ENCODE results near the gene GLRX. TPM values are rescaled to one million over a fixed set of nuclear protein-coding genes. Genes with fewer than 3 reads are reported as not detected.
A peak's percentile ranks its signal among the peaks of the same experiment; 100 is the strongest.

The GLRX gene
- total and polyA plus RNA-seq, 9 donors = 4.1 to 35.7 (median 11.7) TPM

- TF ChIP-seq POLR2A (IDR thresholded peaks at IDR 0.05) (no peak), EP300 (IDR thresholded peaks at IDR 0.05) (no peak), CTCF (IDR thresholded peaks at IDR 0.05) (no peak)
- peak in 2 of 5 donors; percentile 30 to 32 for DNase-seq
- Histone ChIP-seq H3K27ac (no peak overlapping the region), H3K27me3 (no peaks in the 10 kb centered on the region), H3K4me3 (no peak overlapping the region), H3K36me3 (no peaks in the 10 kb centered on the region), H3K9me3 (no peaks in the 10 kb centered on the region), H3K4me1 (ENCODE audit: insufficient read depth) (peaks cover 6% of the 10 kb centered on the region)
- intact Hi-C loops (cut with DNase I) = no loop called here
- WGBS, 3 donors = 21 to 26% (median 25%) methylated on average over 2 of the region's 2 CpGs
These were observed 13.0 kb downstream of the GLRX start for GRCh38 chr5:95809414-95809960.

DNA sequence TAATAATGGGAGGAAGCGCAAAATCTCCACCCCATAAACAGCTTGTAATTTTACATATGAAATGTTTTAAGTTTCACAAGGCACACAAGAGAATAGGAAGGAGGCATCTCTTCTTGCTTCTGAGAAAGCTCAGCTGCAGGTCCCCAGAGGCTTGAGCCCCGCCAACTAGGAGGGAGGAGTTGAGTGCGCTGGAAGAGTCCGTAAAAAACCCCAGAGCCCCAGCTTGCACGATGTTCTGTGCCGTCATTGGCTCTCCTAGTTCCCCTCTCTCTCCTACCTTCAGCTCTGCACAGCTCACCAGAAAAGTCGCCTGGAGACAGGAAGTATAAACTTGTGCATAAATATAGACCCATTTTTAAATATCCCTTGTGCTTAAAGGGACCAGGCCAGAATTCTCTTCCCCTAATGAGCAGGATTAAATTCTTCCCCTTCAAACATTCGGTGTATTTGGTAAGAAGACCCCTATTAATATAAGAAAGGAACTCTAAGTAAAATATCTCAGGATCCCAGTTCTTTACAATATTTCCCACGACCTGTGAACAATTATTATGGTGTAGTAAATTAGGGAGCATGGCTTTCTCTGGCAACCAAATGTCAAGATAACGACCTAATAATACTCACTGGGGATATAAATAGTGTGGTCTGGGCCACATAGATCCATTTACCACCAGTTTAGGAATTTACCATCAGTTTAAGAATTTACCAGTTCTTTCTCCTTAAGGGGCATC lies 13.7 kb downstream of the GLRX start:
- H3K36me3 ChIP-seq = no peaks in the 10 kb centered on the region
- DNase-seq = peak; percentile 68 to 84 (median 68)
- no peaks in the 10 kb centered on the region for H3K9me3 ChIP-seq
- intact Hi-C loops (cut with DNase I) = no loop called here
- H3K27me3 ChIP-seq = no peaks in the 10 kb centered on the region
- WGBS, 3 donors = 12 to 26% (median 15%) methylated on average over 10 of the region's 10 CpGs
- TF ChIP-seq POLR2A (IDR thresholded peaks at IDR 0.05) (no peak), EP300 (IDR thresholded peaks at IDR 0.05) (no peak), CTCF (IDR thresholded peaks at IDR 0.05) (no peak)
- H3K27ac ChIP-seq = no peak overlapping the region
- H3K4me3 ChIP-seq = no peak overlapping the region
- peaks cover 6% of the 10 kb centered on the region for H3K4me1 ChIP-seq (ENCODE audit: insufficient read depth)

DNA sequence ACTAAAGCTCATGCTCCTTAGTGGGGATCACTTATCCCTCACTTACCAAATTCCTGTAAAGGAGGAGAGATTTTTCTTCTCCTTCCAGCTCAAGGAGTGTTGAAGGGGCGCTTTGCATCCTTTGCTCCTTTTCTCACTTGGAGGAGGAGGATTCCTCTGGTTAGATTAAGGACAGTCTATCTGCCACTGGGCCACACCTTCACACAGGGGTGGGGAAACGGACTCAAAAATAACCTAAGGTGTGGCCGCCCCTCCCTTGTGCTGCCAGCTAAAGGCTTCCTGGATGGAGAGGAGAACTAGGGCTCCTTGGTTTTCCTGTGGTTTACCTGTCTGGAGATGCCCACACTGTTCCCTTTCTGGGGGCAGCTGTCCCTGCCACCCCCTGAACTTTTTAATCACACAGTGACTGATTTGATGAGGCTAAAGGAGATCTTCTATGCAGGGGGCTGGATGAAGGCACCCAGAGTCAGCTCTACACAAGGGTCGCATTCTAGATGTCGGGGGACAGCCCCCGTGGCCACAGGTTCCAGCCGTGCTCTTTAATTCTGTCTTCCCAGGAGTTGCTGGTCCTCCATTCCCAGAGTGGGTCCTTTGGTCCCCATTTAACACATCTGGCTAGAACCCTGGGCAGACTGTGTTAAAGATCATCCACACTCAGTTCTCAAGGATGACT lies 14.4 kb downstream of the GLRX start:
- H3K4me3 ChIP-seq = no peak overlapping the region
- no peak for DNase-seq
- intact Hi-C loops (cut with DNase I) = no loop called here
- no peak overlapping the region for H3K27ac ChIP-seq
- TF ChIP-seq CTCF (IDR thresholded peaks at IDR 0.05) (no peak), POLR2A (IDR thresholded peaks at IDR 0.05) (no peak), EP300 (IDR thresholded peaks at IDR 0.05) (no peak)
- no peaks in the 10 kb centered on the region for H3K36me3 ChIP-seq
- no peaks in the 10 kb centered on the region for H3K9me3 ChIP-seq
- WGBS, 3 donors = 79 to 85% (median 81%) methylated on average over 7 of the region's 7 CpGs
- H3K27me3 ChIP-seq = no peaks in the 10 kb centered on the region
- peaks cover 6% of the 10 kb centered on the region for H3K4me1 ChIP-seq (ENCODE audit: insufficient read depth)

- Histone ChIP-seq H3K27me3 (no peaks in the 10 kb centered on the region), H3K36me3 (no peaks in the 10 kb centered on the region), H3K9me3 (no peaks in the 10 kb centered on the region), H3K27ac (no peak overlapping the region), H3K4me3 (no peak overlapping the region), H3K4me1 (ENCODE audit: insufficient read depth) (peaks cover 6% of the 10 kb centered on the region)
- no peak for DNase-seq
- 75 to 90% (median 89%) methylated on average over 7 of the region's 7 CpGs for WGBS, 3 donors
- intact Hi-C loops (cut with DNase I) = no loop called here
- TF ChIP-seq CTCF (IDR thresholded peaks at IDR 0.05) (no peak), POLR2A (IDR thresholded peaks at IDR 0.05) (no peak), EP300 (IDR thresholded peaks at IDR 0.05) (no peak)
These were observed 15.8 kb downstream of the GLRX start for GRCh38 chr5:95806687-95807086.
